GDM1 (cell line): ENCODE measurements around the gene APP.
"Not testable (repeated sequence)": the region's sequence is repeated elsewhere in the genome, so short reads cannot be mapped to it uniquely, and the experiment has no call there.

ENCODE experiments used
- DNase-seq: peaks from one replicate; lab custom pipeline; 2025; lab: John Stamatoyannopoulos, UW

APP gene

GRCh38 chr21:26067836-26068594 is 102.6 kb downstream of the APP start:
- no peak for DNase-seq

GRCh38 chr21:26064506-26064905 is 106.1 kb downstream of the APP start:
- DNase-seq = no peak

DNA sequence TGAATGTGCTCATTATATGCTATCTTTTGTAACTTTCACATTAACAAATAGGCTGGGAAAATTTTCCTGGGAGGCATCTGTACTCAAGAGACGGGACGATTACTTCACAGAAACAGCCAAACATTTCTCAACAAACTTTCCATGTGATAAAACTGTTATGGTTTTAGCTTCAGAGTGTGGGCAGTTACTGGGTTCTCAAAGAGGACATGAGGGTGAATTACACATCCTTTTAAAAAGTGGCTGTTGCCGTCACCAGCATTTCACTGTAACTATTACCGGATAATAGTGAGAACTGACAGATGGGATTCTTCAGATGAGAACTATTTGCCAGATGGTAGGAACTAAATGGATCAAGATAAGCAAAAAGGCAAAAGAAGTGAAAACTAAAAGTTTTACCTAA is 109.1 kb downstream of the APP start:
- no peak for DNase-seq

- no peak for DNase-seq
Measured at GRCh38 chr21:26060335-26061115, 110.0 kb downstream of the APP start.

GRCh38 chr21:26057477-26058170 is 112.9 kb downstream of the APP start:
- DNase-seq = no peak

DNA sequence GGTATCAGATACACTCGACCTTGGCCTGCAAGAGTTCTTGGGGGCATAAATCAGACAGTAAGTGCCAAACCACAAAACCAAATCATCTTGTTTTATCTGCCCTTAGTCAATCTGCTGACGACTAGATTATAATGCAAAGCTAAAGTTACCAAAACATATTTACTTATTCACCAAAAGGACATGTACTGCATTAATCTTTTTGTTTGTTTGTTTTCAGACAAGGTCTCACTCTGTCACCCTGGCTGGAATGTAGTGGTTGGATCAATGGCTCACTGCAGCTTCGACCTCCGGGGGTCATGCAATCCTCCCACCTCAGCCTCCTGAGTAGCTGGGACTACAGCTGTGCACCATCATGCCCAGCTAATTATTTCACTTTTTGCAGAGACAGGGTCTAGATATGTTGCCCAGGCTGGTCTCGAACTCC is 114.7 kb downstream of the APP start:
- DNase-seq = no peak

- no peak for DNase-seq
Measured at GRCh38 chr21:26055010-26055409, 115.6 kb downstream of the APP start.

- no peak for DNase-seq
Measured at GRCh38 chr21:26052057-26052456, 118.5 kb downstream of the APP start.

DNA sequence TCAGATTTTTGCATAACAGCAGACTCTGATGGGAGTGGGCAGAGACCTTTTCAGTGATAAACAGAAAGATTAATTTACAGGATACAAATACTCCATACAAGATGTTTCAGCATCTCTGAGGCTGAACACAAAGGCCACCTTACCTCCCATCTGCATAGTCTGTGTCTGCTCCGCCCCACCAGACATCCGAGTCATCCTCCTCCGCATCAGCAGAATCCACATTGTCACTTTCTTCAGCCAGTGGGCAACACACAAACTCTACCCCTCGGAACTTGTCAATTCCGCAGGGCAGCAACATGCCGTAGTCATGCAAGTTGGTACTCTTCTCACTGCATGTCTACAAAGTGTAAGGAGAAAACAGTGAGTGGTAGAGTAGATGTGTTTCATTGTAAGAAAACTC is 119.7 kb downstream of the APP start:
- DNase-seq = no peak

DNA sequence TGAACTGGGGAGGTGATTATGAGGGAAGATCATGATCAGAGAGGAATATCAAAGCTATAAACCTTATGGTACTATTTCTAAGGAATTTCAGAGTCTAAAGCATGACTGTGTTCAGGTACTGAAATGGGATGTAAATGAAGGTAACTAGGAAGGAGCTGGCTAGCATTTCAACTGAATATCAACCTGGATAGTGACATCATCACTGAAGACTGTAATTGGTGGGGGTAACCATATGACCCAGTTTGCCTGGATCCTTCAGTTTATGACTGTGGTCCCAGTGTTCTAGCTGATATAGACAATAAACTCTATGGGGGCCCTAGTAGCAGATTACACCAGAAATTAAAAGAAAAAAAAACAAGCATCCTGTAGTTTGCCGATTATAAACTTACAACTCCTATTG is 120.8 kb downstream of the APP start:
- DNase-seq = no peak

DNA sequence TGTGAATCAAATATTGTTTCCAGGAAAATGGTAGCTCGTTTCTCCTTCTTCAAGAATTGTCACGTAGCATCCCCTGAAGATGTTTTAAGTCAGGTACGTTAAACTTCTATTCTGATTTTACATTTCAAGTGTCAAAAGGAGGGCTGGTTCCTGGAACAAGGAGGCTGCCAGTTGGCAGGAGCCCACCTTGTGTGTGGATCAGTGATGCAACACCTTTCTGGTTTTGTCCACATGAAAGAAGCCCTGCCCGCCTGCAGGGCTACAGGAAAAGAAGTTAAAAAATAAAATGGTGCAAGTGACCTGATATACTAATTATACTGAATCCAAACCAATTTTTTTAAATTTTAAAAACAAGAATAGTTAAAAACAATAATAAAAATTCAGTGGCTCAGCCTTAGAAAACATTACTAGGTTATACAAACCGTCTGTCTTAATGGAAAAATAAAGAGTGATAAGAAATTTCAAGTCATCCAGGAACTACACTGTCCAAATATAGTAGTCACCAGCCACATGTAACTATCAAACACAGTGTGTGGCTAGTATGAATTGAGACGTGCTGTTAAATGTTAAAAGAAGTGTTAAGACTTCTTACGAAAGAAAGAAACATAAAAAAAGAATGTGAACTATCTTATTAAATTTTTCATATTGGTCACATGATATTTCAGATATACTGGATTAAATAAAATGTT is 123.1 kb downstream of the APP start:
- DNase-seq = no peak

DNA sequence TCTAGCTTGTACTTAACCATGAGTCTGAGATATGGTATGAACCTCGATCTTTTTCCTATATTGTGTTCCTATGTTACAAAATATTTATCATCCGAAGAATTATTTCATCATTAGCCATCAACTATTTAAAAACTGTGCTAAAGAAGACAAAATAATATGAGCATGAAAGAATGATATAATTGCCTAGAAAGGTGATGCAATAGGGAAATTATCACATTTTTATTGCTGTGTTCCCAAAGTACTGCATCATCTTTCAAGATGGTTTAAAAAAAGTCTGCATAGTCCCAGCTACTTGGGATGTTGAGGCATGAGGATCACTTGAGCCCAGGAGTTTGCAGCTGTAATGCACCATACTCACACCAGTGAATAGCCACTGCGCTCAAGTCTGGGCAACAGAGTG is 126.7 kb downstream of the APP start:
- no peak for DNase-seq

DNA sequence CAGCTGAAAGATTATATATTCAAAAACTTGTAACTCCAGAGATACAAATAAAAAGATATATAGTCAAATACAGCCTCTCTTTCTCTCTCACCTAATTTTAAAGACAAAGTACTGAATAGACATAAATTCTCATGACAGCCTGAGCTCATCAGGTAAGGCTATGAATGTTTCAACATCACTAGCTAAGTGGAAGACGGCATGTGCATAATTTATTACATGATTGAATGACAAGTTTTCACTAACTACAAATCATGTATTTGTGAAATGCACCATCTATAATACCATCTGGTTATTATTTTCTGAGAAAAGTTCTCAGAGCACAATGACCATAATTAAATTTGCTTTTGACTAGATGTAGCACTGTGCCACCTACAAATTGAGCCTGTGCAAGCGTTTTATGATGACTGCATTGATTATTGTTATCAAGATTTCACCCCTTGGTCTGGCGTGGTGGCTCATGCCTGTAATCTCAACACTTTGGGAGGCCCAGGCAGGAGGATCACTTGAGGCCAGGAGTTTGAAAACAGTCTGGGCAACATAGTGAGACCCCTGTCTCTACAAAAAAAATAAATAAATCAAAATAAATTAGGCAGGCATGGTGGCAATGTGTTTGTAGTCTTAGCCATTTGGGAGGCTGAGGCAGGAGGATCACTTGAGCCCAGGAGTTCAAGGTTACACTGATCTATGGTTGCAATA is 128.2 kb downstream of the APP start:
- no peak for DNase-seq

DNA sequence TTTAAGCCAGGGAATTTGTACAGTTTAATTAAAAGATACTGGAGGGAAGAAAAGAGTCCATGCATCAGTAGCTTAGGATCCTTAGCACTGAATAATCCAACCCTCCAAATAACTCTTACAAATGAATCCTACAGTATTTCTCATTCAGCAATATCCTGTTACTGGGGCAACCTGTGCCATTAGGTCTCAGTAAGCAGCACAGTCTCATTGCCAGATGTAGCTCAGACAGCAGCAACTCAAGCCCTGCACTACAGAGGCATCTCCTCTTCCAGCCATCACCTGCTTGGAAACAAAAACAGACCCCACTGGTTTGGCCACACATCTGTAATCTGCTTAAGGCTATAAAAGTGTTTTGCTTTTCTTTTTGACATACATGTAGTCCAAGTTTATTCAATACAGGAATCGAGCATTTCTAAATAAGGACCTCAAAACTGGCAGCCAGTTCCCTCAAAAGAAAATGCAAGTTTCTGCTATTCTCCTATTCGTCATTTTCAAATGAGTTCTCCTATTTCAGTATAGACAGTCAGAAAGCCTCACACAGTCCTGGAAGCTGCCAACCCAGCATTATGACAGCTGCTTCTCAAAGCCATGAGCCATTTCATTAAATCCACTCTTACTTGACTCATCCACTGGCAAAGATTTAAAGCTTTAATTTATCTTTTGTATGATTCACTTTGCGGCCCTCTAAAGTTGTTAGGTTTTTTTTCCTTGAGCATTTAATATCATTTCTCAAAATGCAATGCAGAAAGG is 129.0 kb downstream of the APP start:
- no peak for DNase-seq

- no peak for DNase-seq
Measured at GRCh38 chr21:26036916-26037315, 133.7 kb downstream of the APP start.

DNA sequence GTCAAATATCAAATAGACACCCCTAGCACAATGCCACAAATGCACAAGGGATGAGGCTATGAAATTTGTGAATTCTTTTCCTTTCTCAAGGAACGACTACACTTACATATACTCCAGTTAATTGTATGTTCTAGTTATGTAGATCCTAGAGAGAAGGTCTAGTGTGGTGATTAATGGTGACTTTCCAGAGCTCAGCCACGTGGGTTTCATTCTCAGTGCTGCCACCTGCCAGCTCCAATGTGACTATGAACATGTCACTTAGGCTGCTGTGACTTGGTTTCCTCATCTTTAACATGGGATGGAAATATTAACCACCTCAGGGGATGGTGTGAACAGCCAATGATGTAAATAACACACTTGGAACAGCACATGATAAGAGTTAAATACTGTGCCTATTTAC is 138.3 kb downstream of the APP start:
- DNase-seq = no peak

GRCh38 chr21:26028183-26028582 is 142.4 kb downstream of the APP start:
- no peak for DNase-seq

DNA sequence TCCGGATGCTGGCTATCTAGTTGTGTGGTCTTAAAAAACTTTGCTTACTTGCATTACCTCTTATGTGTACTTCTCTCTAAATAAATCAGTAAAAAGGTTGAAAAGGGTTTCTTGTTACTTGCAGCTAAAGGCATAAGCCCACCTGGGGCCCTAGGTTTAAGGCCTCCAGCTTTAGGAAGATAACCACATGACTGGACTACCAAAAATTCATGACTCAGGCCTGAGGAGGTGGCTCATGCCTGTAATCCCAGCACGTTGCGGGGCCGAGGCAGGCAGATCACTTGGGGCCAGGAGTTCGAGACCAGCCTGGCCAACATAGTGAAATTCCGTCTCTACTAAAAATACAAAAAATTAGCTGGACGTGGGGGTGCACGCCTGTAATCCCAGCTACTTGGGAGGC is 142.9 kb downstream of the APP start:
- DNase-seq = no peak

GRCh38 chr21:26025536-26026512 is 144.7 kb downstream of the APP start:
- DNase-seq = no peak

DNA sequence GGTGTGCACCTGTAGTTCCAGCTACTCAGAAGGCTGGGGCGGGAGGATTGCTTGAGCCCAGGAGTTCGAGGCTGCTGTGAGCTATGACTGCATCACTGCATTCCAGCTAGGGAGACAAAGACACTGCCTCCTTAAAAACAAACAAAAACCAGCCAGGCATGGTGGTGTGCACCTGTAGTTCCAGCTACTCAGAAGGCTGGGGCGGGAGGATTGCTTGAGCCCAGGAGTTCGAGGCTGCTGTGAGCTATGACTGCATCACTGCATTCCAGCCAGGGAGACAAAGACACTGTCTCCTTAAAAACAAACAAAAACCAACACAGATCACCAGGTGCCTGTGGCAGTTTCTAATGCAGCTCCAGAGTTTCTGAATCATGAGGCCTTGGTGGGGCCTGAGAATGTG is 147.2 kb downstream of the APP start:
- DNase-seq = not testable (repeated sequence)
